GM18502 (cell line): ENCODE data around the gene NLRP12.
"Not testable (repeated sequence)": the region's sequence is repeated elsewhere in the genome, so short reads cannot be mapped to it uniquely, and the experiment has no call there.

Experiments used
- ATAC-seq: cut with Tn5 transposase; IDR thresholded peaks from one replicate; pipeline ENCODE4 v1.9.1; 2021; ENCODE audit warnings: mild to moderate bottlenecking; ENCODE audit not compliant: unreplicated experiment, poor library complexity

The NLRP12 gene

GRCh38 chr19:53782698-53783097 lies 41.4 kb downstream of the NLRP12 start:
- no peak for ATAC-seq

- ATAC-seq, result not testable (repeated sequence)
Observed at GRCh38 chr19:53781332-53781731, 42.8 kb downstream of the NLRP12 start.

- ATAC-seq, result no peak
Observed at GRCh38 chr19:53780506-53780905, 43.6 kb downstream of the NLRP12 start.

- no peak for ATAC-seq
Observed at GRCh38 chr19:53775524-53775923, 48.6 kb downstream of the NLRP12 start.

GRCh38 chr19:53774491-53774890 lies 49.6 kb downstream of the NLRP12 start:
- ATAC-seq, result not testable (repeated sequence)

GRCh38 chr19:53773999-53774398 lies 50.1 kb downstream of the NLRP12 start:
- no peak for ATAC-seq

- no peak for ATAC-seq
Observed at GRCh38 chr19:53772943-53773342, 51.2 kb downstream of the NLRP12 start.

- no peak for ATAC-seq
Observed at GRCh38 chr19:53771144-53771543, 53.0 kb downstream of the NLRP12 start.

- ATAC-seq, result not testable (repeated sequence)
Observed at GRCh38 chr19:53769696-53770309, 54.3 kb downstream of the NLRP12 start.

- ATAC-seq, result no peak
Observed at GRCh38 chr19:53768401-53768800, 55.7 kb downstream of the NLRP12 start.

- not testable (repeated sequence) for ATAC-seq
Observed at GRCh38 chr19:53758991-53759390, 65.1 kb downstream of the NLRP12 start.
